Tibial nerve (tissue), 4 donors: ENCODE results near the gene SLC6A2.

ENCODE experiments used
- EP300 ChIP-seq, 2 donors: sonication (generic); formaldehyde crosslinking; IDR thresholded peaks; one replicate each; pipeline ENCODE4 v1.6.1; 2017; ENCODE audit warnings: antibody characterized with exemption in 2 of 2, mild to moderate bottlenecking in 1 of 2
- POLR2A ChIP-seq, 2 donors: fragments of 450-650 bp; IDR thresholded peaks; one replicate each; pipeline ENCODE4 v1.6.1; 2017; ENCODE audit warnings: antibody characterized with exemption in 2 of 2, mild to moderate bottlenecking in 2 of 2, moderate library complexity in 2 of 2
- TF ChIP-seq, protein P1 (sequence below), 5 experiments: fragments of 200-600 bp in 3 of 5; fragments of 450-650 bp in 2 of 5; sonication (generic) in 3 of 5; IDR thresholded peaks; one replicate each; pipeline ENCODE4 v1.5.1; 2016 to 2019; ENCODE audit warnings: antibody characterized with exemption in 5 of 5, mild to moderate bottlenecking in 3 of 5, moderate library complexity in 2 of 5

DNA sequence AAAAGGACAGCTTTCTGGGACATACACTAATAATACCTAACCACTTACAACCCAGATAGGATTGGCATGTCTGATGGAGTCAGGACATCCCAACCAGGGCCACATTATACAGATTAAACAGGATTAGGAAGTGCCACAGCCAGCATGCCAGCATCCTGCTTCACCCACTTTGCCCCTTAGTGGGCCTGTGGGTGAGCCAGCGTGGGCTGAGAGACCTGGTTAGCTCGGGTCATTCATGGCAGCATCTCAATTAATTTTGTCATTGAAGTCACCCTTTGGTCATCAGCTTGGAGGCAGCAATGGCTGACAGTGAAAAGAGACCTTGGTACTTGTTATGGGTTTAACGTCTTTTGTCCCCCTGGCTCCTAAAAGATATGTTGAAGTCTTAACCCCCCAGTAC lies 29.9 kb upstream of the SLC6A2 start:
- TF ChIP-seq, protein P1, sequence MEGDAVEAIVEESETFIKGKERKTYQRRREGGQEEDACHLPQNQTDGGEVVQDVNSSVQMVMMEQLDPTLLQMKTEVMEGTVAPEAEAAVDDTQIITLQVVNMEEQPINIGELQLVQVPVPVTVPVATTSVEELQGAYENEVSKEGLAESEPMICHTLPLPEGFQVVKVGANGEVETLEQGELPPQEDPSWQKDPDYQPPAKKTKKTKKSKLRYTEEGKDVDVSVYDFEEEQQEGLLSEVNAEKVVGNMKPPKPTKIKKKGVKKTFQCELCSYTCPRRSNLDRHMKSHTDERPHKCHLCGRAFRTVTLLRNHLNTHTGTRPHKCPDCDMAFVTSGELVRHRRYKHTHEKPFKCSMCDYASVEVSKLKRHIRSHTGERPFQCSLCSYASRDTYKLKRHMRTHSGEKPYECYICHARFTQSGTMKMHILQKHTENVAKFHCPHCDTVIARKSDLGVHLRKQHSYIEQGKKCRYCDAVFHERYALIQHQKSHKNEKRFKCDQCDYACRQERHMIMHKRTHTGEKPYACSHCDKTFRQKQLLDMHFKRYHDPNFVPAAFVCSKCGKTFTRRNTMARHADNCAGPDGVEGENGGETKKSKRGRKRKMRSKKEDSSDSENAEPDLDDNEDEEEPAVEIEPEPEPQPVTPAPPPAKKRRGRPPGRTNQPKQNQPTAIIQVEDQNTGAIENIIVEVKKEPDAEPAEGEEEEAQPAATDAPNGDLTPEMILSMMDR (IDR thresholded peaks at IDR 0.05), result no peak
- no peak for TF ChIP-seq POLR2A (IDR thresholded peaks at IDR 0.05)
- TF ChIP-seq EP300 (IDR thresholded peaks at IDR 0.05), result no peak
